ENCODE measurements around the gene SLC22A1. TPM values are rescaled to one million over a fixed set of nuclear protein-coding genes. Genes with fewer than 3 reads are reported as not detected.

SLC22A1 gene
- polyA plus RNA-seq, 1 of the 3 experiments (the other 2 are of a cell fraction): 0.20 TPM

DNA sequence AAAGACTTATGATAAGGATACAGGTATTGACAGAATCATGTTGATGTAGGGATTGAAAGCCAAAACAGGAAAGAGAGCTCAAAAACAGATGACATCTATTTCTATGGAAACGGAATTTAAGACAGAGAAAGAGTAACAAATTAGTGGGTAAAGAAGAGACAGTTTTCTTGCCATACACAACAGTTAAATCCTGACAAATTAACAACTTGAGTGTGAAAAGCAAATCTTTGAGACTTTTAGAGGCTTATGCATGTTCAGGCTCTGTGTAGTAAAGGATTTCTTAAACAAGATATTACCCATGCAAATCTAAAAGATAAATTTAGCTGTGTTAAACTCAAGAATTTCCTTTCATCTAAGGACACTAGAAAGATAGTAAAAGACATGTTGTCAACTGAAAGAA lies 68.5 kb downstream of the SLC22A1 start (continued):
- TF ChIP-seq, protein P1, sequence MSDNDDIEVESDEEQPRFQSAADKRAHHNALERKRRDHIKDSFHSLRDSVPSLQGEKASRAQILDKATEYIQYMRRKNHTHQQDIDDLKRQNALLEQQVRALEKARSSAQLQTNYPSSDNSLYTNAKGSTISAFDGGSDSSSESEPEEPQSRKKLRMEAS (IDR thresholded peaks at IDR 0.05; ENCODE audit: low read depth): no peak
- TF ChIP-seq GABPA (IDR thresholded peaks at IDR 0.05; ENCODE audit: low read depth): no peak
- TF ChIP-seq FOXM1 (IDR thresholded peaks at IDR 0.05; ENCODE audit: low read depth): no peak

DNA sequence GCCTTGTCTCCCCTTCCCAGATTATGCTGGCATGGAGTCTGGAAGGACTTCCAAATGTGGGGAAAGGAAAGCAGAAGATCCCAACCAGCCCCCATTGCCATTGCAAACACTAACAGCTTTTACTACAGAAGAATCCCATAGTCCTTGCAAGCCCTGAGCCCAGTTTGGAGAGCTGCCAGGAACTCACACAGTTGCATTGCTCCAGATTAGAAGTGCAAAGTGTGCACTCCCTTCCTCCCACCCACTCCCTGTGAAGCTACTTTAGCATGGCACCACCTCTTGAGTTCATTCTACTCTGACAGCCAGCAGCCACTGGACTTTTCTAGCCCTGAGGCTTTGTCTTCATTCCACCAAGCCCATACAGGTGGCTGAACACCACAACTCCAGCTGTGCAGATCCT lies 69.4 kb downstream of the SLC22A1 start:
- TF ChIP-seq NRF1 (IDR thresholded peaks at IDR 0.05; ENCODE audit: low read depth, low read length) (no peak), EP300 (IDR thresholded peaks at IDR 0.05; ENCODE audit: borderline replicate concordance in 1 of 2, low read depth in 1 of 2, low read length in 1 of 2) (no peak), RFX5 (IDR thresholded peaks at IDR 0.05; ENCODE audit: low read length) (no peak), RAD21 (IDR thresholded peaks at IDR 0.05; ENCODE audit: low read length) (no peak), GATA2 (CRISPR knock-in tag; IDR thresholded peaks at IDR 0.05) (no peak), NFIC (IDR thresholded peaks at IDR 0.05; ENCODE audit: borderline replicate concordance) (no peak), MEF2A (IDR thresholded peaks at IDR 0.05; ENCODE audit: borderline replicate concordance, low read depth) (no peak), YY1 (IDR thresholded peaks at IDR 0.05; ENCODE audit: low read depth) (no peak), MXI1 (IDR thresholded peaks at IDR 0.05; ENCODE audit: low read depth, low read length) (no peak)
- TF ChIP-seq, protein P2, sequence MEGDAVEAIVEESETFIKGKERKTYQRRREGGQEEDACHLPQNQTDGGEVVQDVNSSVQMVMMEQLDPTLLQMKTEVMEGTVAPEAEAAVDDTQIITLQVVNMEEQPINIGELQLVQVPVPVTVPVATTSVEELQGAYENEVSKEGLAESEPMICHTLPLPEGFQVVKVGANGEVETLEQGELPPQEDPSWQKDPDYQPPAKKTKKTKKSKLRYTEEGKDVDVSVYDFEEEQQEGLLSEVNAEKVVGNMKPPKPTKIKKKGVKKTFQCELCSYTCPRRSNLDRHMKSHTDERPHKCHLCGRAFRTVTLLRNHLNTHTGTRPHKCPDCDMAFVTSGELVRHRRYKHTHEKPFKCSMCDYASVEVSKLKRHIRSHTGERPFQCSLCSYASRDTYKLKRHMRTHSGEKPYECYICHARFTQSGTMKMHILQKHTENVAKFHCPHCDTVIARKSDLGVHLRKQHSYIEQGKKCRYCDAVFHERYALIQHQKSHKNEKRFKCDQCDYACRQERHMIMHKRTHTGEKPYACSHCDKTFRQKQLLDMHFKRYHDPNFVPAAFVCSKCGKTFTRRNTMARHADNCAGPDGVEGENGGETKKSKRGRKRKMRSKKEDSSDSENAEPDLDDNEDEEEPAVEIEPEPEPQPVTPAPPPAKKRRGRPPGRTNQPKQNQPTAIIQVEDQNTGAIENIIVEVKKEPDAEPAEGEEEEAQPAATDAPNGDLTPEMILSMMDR (IDR thresholded peaks at IDR 0.05): no peak
- TF ChIP-seq, protein P3, sequence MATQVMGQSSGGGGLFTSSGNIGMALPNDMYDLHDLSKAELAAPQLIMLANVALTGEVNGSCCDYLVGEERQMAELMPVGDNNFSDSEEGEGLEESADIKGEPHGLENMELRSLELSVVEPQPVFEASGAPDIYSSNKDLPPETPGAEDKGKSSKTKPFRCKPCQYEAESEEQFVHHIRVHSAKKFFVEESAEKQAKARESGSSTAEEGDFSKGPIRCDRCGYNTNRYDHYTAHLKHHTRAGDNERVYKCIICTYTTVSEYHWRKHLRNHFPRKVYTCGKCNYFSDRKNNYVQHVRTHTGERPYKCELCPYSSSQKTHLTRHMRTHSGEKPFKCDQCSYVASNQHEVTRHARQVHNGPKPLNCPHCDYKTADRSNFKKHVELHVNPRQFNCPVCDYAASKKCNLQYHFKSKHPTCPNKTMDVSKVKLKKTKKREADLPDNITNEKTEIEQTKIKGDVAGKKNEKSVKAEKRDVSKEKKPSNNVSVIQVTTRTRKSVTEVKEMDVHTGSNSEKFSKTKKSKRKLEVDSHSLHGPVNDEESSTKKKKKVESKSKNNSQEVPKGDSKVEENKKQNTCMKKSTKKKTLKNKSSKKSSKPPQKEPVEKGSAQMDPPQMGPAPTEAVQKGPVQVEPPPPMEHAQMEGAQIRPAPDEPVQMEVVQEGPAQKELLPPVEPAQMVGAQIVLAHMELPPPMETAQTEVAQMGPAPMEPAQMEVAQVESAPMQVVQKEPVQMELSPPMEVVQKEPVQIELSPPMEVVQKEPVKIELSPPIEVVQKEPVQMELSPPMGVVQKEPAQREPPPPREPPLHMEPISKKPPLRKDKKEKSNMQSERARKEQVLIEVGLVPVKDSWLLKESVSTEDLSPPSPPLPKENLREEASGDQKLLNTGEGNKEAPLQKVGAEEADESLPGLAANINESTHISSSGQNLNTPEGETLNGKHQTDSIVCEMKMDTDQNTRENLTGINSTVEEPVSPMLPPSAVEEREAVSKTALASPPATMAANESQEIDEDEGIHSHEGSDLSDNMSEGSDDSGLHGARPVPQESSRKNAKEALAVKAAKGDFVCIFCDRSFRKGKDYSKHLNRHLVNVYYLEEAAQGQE (IDR thresholded peaks at IDR 0.05; ENCODE audit: low read depth, low read length): no peak
- TF ChIP-seq, protein P4, sequence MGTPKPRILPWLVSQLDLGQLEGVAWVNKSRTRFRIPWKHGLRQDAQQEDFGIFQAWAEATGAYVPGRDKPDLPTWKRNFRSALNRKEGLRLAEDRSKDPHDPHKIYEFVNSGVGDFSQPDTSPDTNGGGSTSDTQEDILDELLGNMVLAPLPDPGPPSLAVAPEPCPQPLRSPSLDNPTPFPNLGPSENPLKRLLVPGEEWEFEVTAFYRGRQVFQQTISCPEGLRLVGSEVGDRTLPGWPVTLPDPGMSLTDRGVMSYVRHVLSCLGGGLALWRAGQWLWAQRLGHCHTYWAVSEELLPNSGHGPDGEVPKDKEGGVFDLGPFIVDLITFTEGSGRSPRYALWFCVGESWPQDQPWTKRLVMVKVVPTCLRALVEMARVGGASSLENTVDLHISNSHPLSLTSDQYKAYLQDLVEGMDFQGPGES (IDR thresholded peaks at IDR 0.05; ENCODE audit: low read depth, low read length): no peak
- no peak overlapping the region for H2AFZ ChIP-seq (ENCODE audit: low read depth)
- H3K4me1 ChIP-seq (ENCODE audit: control insufficient read depth in 1 of 2, insufficient read depth in 2 of 2, low read depth in 1 of 2, low read length in 1 of 2): no peaks in the 10 kb centered on the region
- no peaks in the 10 kb centered on the region for H3F3A ChIP-seq (replicated peaks; ENCODE audit: insufficient read depth)
- H3K9me3 ChIP-seq: no peaks in the 10 kb centered on the region; the same call in 1 of the 2 replicates
- no peaks in the 10 kb centered on the region for H4K20me1 ChIP-seq (ENCODE audit: insufficient read depth)
- H3K36me3 ChIP-seq (replicated peaks in 1 of 2; ENCODE audit: control insufficient read depth in 1 of 2, insufficient read depth in 2 of 2, low read length in 1 of 2): no peaks in the 10 kb centered on the region
- ChIA-PET POLR2A (no interaction called here), CTCF (no interaction called here)
- H3K9me2 ChIP-seq: no peaks in the 10 kb centered on the region; the same call in 1 of the 2 replicates
- H3K4me3 ChIP-seq (ENCODE audit: low read depth in 2 of 2, low read length in 1 of 2): no peak overlapping the region
- no peak overlapping the region for H3K4me2 ChIP-seq
- no peaks in the 10 kb centered on the region for H3K79me2 ChIP-seq (ENCODE audit: insufficient read depth)
- no peak overlapping the region for H3K27ac ChIP-seq (ENCODE audit: low read depth in 2 of 2, low read length in 1 of 2)
- H3K9ac ChIP-seq: no peak overlapping the region
- no peaks in the 10 kb centered on the region for H3K27me3 ChIP-seq (ENCODE audit: insufficient read depth)
- no peak for DNase-seq
